GM21717 (cell line): Measurements from ENCODE around the gene SESN2.
A peak's percentile ranks its signal among the peaks of the same experiment; 100 is the strongest.

Experiments
- ATAC-seq: cut with Tn5 transposase; IDR thresholded peaks from one replicate; pipeline ENCODE4 v1.9.1; 2021; ENCODE audit warnings: mild to moderate bottlenecking, moderate library complexity; ENCODE audit not compliant: unreplicated experiment

Gene SESN2, protein sequence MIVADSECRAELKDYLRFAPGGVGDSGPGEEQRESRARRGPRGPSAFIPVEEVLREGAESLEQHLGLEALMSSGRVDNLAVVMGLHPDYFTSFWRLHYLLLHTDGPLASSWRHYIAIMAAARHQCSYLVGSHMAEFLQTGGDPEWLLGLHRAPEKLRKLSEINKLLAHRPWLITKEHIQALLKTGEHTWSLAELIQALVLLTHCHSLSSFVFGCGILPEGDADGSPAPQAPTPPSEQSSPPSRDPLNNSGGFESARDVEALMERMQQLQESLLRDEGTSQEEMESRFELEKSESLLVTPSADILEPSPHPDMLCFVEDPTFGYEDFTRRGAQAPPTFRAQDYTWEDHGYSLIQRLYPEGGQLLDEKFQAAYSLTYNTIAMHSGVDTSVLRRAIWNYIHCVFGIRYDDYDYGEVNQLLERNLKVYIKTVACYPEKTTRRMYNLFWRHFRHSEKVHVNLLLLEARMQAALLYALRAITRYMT

DNA sequence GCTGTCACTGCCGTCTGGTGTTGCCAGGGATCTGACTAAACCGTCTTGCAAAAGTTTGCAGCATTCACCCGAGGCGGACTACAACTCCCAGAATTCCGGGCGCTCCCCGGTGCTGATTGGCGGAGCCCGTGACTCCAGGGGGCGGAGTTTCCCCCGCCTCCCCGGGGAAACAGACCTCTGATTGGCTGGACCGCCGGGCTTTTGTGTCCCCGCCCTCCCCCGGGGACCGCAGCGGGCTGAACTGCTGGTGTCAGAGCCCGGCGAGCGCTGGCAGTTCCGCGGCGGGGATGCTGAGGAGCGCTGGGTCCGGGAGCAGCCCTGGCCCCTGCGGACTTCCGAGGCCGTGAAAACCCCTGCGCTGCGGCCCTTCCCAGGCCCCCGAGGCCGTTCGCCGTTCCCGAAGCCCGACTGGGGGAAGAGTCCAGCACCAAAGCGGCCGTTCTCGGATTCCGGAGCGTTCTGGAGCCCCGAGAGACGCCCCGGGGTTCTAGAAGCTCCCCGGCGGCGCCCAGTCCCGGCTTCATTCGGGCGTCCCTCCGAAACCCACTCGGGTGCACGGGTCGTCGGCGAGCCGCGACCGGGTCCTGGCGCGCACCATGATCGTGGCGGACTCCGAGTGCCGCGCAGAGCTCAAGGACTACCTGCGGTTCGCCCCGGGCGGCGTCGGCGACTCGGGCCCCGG is at the start of gene SESN2:
SESN2 (plus strand) TSS at position 267 of the 682 bp plus-strand sequence; CDS start at position 597, 330 bp downstream.
- peak; percentile 86 for ATAC-seq

DNA sequence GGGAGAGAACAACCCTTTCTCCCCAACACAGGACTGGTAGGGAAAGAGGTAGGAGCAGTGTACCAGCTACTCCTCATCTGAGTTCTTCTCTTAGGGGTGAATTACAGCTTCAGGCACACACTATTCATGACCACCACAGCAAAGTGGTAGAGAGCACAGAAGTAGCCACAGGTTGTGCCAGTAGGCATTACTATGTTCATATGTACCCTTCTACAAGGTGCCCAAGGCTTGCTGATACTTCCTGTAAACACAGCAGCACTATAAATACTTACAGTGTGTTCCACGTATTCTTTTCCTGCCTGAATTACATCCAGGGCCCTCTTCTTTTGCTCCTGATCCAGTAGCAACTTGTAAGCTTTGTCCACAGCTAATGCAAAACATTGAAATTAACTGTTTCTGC is 49.6 kb upstream of the SESN2 start:
- ATAC-seq: no peak

DNA sequence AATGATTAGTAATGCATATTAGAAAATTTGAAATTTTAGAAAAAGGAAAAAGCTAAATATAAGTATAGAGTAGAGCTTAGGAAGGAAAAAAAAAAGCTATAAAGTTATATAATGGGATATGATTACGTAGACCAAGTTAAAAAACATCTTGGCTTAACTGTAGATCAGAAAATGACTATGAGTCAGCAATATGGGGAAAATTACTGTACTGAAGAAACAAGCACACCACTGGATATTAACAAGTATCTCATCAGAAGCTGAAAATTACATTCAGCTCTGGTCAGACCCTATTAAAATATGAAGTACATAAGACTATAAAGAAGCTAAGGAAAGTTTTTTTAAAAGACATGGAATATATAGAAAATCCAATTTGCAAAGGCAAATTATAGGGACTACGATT is 46.0 kb upstream of the SESN2 start:
- no peak for ATAC-seq

DNA sequence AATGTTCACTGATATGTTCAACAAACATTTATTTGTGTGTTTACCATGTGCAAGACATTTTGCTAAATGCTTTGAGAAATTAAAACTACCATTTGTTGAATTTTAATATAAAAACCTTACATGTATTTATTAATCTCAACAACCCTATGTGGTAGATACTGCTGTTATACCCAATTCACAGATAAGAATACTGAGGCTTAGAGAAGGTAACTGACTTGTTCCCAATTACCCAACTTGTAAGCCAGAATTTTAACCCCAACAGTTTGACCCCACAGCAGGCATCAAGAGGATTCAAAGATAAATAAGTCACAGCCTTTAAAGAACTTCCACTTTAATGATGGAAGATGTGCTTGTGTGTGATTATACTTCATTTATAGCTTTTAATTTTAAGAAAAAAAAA is 30.2 kb upstream of the SESN2 start:
- no peak for ATAC-seq

DNA sequence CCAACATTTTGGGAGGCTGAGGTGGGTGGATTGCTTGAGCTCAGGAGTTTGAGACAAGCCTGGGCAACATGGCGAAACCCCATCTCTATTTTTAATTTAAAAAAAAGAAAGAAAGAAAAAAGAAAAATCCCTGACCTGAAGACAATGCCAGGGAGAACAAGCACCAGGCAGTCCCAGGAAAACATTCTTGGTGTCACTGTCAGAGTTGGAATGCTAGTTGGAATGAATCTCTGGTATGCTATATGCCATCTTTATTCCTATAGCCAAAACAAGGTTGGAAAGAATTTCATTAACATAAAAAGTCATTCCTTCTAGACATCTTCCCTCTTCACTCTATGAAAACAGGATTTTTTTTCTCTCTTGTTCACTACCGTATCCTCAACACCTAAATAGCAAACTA is 29.3 kb upstream of the SESN2 start:
- no peak for ATAC-seq

DNA sequence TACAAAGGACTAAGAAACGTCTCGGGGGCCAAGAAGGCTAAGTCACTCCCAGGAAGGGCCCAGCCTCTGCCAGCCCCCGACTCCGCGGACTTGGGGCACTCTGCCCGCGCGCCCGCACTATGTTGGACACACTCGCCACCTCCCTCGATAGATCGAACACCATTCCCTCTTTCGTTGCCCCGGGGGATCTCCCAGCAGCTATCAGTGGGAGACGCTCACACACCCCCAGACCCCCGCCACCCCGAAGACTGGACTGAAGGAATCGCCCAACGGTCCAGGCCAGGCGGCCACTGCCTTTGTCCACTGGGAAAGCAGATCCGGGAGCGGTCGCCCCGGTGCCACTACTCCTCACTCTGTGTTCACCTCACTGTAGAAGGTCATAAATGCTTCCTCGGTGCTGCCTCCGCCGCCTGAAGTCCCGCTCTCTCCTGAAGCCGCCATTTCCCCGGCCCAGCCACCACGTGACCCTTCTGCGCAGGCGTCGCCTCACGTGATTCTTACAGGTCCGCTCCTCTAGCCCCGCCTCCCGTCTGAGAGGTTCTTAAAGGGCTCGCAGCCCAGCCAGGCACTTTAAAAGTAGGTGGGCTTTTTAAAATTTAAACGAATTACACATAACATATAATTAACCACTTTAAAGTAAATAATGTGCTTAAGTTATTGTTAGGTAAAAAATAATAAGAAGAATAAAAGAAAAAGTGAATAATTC is 26.6 kb upstream of the SESN2 start, which contains the start of gene DNAJC8:
DNAJC8 (minus strand) TSS at position 472 of the 706 bp plus-strand sequence; CDS start at position 441, 31 bp downstream.
- peak; percentile 39 for ATAC-seq

DNA sequence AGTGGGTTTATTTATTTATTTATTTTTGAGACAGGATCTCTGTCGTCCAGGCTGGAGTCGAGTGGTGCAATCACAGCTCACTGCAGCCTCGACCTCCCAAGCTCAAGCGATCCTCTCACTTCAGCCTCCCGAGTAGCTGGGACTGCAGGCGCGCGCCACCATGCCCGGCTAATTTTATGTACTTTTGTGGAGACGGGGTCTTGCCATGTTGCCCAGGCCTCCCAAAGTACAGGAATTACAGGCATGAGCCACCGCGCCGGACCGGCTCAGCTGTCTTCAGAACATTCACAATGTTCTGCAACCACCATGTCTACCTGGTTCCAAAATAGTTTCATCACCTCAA is 26.1 kb upstream of the SESN2 start:
- ATAC-seq: no peak

DNA sequence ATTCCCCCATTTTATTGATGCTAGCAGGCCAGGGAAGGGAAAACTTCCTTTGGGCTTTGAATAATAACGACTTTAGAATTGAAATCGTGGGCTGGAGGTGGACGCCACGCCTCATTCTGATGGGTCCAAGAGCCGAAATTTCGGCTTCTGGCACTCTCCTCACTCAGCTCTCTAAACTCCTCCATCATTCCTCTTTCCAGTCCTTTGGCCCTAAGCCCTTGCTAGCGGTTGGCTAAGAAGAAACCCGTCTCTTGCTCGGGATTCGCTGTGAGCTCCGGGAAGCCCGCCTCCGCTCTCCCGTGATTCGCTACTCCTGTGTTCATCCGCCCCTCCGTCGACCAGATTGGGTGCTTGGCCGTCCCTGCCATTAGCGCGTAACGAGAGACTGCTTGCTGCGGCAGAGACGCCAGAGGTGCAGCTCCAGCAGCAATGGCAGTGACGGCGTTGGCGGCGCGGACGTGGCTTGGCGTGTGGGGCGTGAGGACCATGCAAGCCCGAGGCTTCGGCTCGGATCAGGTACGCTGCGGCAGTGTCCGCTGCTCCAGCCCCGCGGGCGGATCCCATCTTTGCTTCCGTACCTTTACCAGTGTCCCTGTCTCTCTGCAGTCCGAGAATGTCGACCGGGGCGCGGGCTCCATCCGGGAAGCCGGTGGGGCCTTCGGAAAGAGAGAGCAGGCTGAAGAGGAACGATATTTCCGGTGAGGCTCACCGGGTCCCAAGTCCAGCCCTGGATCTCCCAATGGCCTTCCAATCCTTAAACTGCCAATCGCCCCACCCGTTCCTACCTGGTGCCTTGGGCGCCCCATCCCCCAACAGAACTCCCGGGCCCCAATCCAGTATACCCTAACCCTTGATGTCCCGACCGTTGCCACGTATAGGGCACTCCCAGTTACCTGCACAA is 23.3 kb upstream of the SESN2 start, which contains the start of gene ATP5IF1:
ATP5IF1 (plus strand) TSS at position 370 of the 901 bp plus-strand sequence; CDS start at position 430, 60 bp downstream.
- peak; percentile 85 for ATAC-seq

DNA sequence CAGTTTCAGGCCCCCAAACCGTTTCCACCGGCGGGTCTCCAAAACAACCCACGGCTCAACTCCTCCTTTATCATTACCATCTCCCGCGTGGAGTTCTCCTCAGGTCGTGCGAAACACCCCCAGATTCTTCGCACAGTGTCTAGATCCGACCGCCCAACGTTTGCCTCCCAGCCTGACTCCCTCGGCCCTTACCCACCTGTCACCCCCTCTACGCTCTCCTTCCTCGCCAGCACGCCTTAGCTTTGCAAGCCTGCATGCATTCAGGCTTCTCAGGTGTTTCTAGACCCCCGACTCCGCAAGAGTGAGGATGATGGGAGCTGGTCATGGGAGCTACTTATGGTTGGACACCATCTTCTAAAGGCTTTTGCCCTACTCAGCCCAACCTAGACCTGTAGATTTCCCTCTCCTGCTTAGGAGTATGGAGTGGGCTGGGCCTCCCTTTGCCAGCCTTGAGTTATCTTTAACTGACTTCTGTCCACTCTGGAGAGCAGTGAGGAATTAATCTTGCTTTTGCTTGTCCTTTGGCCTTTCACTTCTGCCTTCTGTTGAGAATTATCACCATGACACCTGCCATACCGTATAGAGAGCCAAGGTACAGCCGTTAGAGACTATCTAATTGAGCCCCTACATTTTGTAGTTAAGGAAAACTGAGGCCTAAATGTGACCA is 22.5 kb upstream of the SESN2 start:
- ATAC-seq: no peak

DNA sequence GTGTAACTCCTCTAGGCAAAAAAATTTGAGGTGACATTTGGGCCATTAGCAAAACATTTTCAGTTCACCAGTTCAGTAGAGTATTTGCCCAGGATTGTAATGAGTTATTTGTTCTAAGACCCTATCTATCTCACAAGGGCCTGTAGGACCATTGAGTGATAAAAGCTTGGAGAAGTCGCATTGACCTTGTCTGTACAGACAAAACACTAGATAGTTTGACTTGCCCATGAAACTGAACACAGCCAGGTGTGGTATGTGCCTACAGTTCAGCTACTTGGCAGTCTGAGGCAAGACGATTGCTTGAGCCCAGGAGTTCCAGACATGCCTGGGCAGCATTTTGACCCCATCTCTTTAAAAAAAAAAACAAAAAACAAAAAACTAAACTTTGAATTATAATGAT is 20.3 kb upstream of the SESN2 start:
- no peak for ATAC-seq

DNA sequence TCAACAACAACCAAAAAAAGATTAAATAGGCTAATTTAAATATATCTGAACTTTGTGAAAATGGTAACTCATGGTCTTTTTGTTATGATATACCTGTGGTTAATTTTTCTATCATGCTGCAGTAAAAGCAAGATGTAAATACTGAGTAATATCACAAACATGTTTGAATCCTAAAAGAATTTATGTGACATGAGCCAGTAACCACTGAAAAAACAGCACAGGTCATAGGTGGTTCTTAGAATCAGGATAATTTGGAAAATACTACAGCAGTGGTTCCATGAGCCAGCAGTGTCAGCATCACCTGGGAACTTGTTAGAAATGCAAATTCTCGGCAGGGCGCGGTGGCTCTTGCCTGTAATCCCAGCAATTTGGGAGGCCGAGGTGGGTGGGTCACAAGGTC is 19.3 kb upstream of the SESN2 start:
- no peak for ATAC-seq

DNA sequence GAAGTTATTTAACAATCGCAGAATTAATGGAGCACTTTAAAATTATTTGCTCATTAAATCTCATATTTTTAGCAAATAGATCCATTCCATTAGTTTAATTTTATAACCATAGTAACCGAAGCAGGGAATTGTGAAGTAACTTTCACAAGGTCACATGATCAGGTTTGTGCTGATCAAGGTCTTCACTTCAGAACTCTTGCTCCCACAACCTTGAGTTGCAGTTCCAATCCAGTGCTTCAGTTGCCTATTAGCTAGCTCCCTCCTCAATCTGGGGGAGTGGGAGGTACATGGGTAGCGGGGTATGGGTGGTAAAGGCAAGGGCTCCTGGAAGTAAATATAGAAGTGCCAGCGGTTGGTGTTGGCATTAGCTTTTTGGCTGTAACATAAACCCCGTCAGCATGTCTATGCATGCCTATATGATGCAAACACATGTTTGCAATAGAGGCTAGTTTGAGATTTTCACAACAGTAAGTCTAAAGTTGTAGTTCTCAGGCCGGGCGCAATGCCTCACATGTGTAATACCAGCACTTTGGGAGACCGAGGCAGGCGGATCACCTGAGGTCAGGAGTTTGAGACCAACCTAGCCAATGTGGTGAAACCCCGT is 17.6 kb upstream of the SESN2 start:
- ATAC-seq: no peak

DNA sequence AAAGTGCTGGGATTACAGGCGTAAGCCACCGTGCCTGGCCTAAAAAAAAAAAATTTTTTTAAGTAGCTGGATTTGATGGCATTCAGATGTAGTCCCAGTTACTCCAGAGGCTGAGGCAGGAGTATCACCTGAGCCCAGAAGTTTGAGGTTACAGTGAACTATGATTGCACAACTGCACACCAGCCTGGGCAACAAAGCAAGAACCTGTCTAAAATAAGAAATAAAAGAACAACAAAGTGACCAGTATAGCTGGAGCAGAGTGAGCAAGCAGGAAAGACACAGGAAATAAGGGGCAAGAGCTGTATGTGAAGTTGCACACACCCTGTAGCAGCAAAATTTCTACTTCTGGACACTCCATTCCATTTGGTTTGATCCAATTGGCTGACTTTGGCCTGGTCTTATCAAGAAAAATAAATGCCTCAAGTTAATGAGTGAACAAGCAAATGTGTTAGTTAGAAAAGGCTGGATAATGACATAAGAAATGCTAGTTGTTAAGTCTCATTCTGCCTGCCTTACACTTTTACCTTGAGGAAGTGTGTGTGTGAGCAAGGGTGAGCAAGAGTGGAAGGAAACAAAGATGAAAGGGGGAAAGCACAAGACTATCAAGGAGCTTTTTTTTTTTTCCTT is 15.5 kb upstream of the SESN2 start:
- no peak for ATAC-seq

DNA sequence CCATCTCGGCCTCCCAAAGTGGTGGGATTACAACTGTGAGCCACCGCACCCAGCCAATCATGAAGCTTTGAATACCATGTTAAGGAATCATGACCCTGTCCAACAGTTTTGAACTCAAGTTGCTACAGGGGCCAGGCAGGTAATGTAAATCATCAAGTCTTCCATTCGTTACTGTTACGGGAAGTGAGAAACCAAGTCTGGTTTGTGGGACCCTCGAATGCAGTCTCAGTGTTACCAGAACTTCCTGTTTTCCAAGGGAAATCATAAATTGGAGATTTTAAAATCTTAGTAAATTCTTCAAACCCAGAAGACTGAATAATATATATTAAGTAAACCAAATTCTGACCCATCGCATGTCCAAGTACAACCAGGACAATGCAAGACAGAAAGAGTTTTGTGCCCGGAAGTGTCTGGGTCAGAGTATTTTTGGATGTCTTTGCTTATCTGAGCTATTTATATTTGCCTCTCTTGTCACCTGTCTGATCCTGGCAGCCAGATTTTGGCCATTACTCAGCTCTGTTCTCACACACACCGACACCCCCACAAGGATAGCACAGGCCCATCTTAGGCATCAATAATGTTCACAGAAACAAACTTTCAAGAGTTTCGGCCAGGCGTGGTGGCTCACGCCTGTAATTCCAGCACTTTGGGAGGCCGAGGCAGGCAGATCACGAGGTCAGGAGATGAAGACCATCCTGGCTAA is 14.6 kb upstream of the SESN2 start:
- no peak for ATAC-seq

DNA sequence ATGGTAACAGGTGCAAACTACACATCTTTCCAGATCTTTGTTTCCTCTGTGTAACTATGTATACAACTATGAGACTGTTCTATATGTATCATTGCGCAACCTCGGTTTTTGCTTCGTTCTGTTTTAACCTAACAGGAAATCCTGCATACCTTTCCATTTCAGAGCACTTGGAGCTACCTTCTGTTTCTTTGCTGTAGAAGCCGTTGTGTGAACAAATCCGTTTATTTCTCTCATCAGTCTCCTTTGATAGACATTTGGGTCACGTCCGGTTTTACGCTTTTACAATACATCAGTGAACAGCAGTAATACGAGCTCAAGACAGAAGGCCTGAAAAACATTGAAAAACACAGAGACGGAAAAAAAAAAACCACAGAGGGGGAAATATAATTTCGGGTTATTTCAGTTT is 12.9 kb upstream of the SESN2 start:
- ATAC-seq: no peak

DNA sequence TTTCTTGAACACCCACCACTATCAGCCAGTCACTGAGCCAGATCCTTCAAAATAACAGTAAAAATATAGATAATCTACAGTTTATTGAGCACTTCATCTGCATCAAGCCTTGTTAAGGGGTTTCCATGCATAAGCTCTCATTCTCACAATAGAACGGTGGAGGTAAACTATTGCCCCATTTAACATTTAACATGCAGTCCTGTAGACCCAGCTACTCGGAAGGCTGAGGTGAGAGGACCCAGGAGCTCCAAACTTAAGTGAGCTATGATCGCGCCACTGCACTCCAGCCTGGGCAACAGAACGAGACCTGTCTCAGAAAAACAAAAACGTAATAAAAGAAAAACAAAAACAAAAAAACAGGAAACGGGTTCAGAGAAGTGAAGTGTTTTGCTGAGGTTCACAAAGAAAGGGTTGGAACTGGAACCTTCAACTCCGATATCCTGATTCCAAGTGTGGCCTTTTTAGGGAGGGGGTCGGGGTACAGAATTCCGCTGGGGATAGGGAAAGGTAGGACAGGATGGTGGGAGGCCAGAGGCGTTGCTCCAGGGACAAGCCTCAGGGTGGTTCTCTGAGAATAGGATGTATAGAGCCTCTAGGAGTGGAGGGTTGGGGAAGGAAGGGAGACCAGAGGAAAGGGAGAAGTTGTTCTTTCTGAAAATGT is 11.6 kb upstream of the SESN2 start:
- no peak for ATAC-seq

DNA sequence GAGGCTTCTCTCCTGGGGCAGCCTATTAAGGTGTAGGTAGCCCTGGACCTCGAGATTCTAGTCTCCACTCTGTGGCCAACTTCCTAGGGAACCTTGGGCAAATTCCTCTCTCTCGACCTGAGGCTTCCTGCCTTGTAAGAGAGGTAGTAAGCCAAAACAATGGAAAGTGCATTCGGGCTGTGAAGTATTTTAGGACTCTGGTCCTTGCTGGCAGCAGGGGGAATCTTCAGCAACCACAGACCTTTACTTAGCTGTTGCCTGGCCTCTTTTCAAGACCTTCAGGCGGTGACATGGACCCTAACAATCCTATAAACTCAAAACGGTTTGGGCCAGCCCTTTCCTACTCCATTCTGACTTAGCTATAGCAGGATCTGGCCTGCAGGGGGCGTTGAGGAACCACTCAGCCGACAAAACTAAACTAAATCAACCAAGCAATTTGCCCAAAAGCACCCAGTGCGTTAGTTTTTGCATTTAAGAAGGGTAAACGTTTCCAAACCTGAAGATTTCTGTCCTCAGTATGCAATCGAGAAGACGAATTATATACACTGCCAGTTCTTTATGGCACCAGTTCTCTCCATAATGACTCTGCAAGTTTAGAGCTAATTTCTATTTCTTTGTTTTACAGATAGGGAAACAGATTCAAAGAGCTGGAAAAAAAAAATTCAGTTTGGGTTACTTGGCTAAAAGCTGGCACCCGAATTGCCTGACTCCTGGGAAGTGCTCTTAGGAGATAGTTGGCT is 10.9 kb upstream of the SESN2 start:
- no peak for ATAC-seq
